GM12874 (cell line): ENCODE data around the gene TXNL4B.
A peak's percentile ranks its signal among the peaks of the same experiment; 100 is the strongest.

Experiments used
- CTCF ChIP-seq: IDR thresholded peaks from 2 replicates; pipeline ENCODE4 v1.5.1; 2011; ENCODE audit warnings: low read depth, mild to moderate bottlenecking, control low read depth, low read length, moderate library complexity; ENCODE audit not compliant: insufficient read depth

TXNL4B gene

GRCh38 chr16:72131036-72131435 lies 37.6 kb upstream of the TXNL4B start:
- TF ChIP-seq CTCF = no peak

DNA sequence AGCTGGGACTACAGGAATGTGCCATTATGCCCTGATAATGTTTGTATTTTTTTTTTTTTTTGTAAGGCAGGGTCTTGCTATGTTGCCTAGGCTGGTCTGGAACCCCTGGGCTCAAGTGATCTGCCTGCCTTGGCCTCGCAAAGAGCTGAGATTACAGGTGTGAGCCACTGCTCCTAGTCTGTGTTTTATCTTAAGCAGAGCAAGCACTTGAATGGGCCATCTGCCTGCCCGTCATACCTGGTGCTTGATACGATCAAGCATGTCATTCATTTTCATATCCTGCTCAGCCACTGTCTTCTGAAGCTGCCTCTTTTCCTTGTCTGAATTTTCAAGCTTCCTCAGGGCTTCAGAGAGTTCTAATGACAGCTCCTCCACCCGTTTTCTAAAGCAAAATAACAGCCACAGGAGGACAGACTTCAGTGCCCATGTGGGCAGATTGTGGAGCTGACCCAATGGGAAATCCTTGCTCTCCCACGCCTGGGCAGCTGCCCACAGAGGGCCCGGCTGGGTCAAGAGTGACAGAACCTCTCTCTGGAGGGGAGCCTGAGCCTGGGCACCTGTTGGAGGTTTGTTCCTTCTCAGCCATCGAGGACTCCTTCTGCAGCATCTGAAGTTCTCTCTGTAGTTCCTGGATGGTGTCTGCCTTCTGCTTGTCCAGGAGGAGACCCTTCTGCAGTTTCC lies 36.7 kb upstream of the TXNL4B start:
- no peak for TF ChIP-seq CTCF

- TF ChIP-seq CTCF = no peak
Measured at GRCh38 chr16:72128701-72129100, 35.3 kb upstream of the TXNL4B start.

DNA sequence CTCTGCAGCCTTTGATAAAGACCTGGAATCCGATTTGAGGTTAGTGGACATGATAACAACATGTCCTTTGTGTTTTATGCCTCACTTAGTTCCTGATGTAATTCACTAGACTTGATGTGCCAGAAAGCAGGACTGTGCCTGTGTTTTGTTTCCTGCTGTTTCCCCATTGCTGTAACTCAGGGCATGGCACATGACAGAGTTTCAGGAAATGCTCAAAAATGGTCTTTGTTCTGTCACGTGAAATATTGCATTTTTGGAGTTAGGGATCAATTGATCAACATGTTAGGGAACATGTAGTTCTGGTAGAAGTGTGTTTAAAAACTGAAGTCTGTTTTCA lies 33.0 kb upstream of the TXNL4B start:
- TF ChIP-seq CTCF = no peak

DNA sequence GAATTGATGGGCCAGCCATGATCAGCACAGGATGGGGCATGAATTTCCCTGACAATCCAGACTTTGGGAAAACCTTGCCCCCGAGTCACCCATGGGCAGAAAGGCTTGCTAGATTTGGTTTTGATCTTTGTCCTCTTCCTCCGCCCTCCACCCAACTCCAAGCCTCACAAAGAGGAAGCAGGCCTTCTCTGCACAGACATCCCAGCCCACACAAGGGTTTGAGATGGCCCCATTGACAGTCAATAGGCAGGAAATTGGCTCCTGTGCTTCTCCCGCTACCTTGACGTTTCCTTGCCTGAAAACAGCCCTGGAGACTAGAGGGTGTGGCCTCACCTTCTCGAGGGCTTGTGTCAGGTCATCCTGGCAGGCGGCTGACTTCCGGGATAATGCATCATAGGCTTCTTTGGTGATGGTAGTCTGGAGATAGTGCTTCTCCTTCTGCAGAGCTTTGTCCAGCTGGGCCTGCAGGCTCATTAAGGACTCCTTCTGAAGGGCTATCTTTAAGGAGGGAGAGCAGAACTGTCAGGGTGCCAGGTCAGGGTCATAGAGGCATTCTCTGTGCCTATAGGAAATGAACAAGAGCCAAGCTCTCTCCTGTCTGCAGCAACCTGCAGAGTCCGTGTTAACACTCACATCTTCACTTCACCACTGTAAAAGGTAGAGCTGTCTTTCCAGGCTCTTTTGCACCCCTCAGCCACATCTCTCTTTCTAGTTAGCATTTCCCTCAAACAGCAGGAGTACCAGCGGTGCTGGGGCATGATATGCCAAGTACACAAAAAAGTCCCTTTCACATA lies 32.4 kb upstream of the TXNL4B start:
- TF ChIP-seq CTCF = no peak

GRCh38 chr16:72124761-72125634 lies 31.6 kb upstream of the TXNL4B start:
- TF ChIP-seq CTCF = peak; percentile 81

DNA sequence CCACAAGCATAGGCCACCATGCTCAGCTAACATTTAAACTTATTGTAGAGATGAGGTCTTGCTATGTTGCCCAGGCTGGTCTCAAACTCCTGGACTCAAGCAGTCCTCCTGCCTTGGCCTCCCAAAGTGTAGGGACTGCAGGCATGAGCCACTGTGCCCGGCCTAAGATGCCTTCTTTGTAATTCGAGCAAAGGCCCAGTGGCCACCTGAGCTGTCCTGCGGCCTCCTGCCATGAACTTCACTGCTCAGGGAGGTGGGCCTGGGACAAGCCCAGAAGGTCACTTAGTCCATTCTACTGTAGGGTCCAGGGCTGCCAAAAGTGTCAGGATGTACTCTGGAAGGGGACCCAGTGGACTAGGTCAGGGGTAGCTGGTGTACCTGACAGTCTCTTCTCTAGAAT lies 30.7 kb upstream of the TXNL4B start:
- no peak for TF ChIP-seq CTCF
